Activated CD8-positive, alpha-beta memory T cell treated with anti-CD3 and anti-CD28 coated beads, Interleukin-2, amount 50 U/mL, for 4 hours (primary cell): Measurements from ENCODE around the gene AARS2.
"Not testable (repeated sequence)": the region's sequence is repeated elsewhere in the genome, so short reads cannot be mapped to it uniquely, and the experiment has no call there.

Experiments used
- DNase-seq: peaks from one replicate; pipeline ENCODE4 v3.0.0-alpha.2; 2020

AARS2 gene

DNA sequence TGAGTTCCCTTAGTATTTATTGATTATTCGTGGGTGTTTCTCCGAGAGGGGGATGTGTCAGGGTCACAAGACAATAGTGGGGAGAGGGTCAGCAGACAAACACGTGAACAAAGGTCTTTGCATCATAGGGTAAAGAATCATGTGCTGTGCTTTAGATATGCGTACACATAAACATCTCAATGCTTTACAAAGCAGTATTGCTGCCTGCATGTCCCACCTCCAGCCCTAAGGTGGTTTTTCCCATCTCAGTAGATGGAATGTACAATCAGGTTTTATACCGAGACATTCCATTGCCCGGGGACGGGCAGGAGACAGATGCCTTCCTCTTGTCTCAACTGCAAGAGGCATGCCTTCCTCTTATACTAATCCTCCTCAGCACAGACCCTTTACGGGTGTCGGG, 15.1 kb upstream of the AARS2 start:
- not testable (repeated sequence) for DNase-seq

DNA sequence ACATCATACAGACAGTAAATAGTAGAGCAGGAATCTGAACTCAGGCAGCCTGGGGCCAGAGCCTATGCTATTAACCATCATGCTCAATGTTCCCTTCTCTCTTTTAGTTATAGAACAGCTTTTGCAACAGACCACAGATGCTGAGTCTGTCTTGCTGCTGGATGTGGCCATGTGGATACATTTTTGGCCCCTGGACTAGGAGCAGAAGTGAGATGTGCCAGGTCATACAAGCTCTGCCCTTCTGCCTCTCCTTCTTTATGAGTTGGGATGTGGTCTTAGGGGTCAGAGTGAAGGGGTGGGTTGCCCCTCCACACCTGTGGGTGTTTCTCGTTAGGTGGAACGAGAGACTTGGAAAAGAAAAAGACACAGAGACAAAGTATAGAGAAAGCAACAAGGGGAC, 14.6 kb upstream of the AARS2 start:
- no peak for DNase-seq

GRCh38 chr6:44327096-44327495, 13.9 kb upstream of the AARS2 start:
- DNase-seq, result no peak

- DNase-seq, result no peak
These were observed 8.1 kb upstream of the AARS2 start for GRCh38 chr6:44321210-44321609.

DNA sequence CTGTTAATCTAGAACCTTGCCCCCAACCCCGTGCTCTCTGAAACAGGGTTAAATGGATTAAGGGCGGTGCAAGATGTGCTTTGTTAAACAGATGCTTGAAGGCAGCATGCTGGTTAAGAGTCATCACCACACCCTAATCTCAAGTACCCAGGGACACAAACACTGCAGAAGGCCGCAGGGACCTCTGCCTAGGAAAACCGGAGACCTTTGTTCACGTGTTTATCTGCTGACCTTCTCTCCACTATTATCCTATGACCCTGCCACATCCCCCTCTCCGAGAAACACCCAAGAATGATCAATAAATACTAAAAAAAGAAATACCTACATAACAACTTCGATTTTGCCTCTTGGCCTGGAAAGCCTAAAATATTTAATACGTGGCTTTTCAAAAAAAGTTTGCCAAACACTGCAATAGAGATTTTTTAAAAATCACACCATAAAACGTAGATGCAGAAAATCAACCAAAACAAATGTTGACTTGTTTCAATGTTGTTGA, 4.0 kb upstream of the AARS2 start:
- DNase-seq, result not testable (repeated sequence)

GRCh38 chr6:44316481-44316880, 3.3 kb upstream of the AARS2 start:
- no peak for DNase-seq

DNA sequence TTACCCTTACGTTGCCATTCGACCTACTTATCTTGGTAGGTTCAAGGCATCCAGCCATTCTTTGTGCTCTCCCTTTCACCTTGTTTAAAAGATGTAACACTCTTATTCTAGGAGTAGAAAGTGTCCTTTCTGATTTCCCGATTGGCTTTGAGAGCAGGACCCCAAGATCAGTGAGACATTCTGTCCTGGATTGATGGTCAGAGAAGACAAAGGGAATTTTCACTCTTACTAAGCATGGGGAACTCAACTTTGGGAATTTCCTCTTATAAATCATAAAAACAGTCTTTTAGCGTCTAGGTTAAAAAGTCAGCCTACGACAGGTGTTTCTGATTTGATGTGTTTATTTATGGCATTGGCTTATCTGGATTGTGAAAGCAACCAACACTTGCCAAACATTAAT, 2.8 kb upstream of the AARS2 start:
- DNase-seq, result no peak

DNA sequence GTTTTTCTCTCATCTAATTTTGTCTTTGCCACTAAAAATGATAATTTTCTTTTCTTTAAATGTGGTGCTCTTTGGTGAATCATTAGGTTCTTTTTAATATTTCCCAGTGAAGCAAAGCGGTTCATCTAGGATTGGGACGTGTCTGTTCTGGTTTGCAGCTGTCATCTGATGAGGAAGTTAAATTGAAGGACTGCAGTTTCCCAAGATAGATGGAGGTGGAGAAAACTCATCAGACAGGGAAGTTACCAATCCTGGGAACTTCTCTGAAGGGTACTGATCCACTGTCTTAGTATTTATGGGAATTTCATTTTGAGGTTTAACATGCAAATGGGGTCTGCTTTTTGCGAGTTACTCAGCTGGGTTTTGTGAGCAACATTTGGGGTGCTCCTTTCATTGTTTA, 2.4 kb upstream of the AARS2 start:
- no peak for DNase-seq

- not testable (repeated sequence) for DNase-seq
These were observed 1.5 kb upstream of the AARS2 start for GRCh38 chr6:44314657-44315056.

DNA sequence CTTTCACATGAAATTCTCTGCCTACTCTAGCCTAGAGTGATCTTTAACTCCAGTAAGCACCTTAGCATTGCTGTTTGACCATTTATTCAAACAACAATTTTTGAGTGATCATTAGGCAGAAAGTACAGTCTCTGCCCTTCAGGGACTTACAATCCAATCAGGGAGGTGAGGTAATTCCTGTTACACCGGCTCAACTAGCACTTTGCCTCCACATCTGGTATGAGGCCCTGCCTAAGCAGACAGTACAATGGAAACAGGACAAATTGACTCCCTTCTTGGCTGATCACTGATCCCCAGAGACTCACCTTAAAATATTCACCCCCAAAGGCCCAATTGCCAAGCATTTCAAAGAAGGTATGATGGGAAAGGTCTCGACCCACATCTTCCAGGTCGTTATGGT, 1.4 kb downstream of the AARS2 start:
- no peak for DNase-seq

- DNase-seq, result no peak
These were observed 1.8 kb downstream of the AARS2 start for GRCh38 chr6:44311304-44311703.

- no peak for DNase-seq
These were observed 2.9 kb downstream of the AARS2 start for GRCh38 chr6:44310241-44310640.

GRCh38 chr6:44309631-44310030, 3.5 kb downstream of the AARS2 start:
- DNase-seq, result no peak

- no peak for DNase-seq
These were observed 4.1 kb downstream of the AARS2 start for GRCh38 chr6:44309092-44309491.

GRCh38 chr6:44307217-44307616, 5.9 kb downstream of the AARS2 start:
- no peak for DNase-seq

GRCh38 chr6:44306710-44307109, 6.4 kb downstream of the AARS2 start:
- DNase-seq, result no peak

DNA sequence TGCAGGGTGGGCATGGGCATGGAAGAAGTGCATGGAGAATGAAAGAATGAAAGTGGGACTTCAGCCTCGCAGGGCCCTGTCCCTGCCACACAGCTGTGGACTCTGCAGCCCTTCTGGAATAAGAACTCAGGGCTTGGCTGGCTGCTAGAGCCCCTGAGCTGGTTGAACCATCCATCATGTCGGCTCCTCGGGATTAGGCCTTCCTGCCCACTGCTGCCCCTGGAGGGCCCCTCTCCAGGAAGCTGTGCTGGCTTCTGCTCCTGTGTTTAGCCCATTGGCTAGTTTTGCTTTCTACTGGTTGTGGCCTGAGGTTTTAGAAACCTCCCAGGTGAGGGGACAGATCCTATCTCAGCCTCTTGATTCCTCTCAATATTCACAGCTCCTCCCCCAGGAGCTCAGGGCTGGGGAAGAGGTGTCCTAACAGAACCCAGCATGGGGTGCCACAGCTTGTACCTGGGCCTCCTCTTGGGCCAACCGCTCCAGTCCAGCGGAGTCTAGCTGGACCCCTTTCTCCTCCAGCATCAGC, 7.9 kb downstream of the AARS2 start:
- DNase-seq, result no peak

GRCh38 chr6:44304282-44305199, 8.6 kb downstream of the AARS2 start:
- DNase-seq, result peak; percentile 51

- no peak for DNase-seq
These were observed 9.3 kb downstream of the AARS2 start for GRCh38 chr6:44303842-44304241.

GRCh38 chr6:44302856-44303255, 10.3 kb downstream of the AARS2 start:
- no peak for DNase-seq

GRCh38 chr6:44301782-44302564, 11.2 kb downstream of the AARS2 start:
- DNase-seq, result no peak

DNA sequence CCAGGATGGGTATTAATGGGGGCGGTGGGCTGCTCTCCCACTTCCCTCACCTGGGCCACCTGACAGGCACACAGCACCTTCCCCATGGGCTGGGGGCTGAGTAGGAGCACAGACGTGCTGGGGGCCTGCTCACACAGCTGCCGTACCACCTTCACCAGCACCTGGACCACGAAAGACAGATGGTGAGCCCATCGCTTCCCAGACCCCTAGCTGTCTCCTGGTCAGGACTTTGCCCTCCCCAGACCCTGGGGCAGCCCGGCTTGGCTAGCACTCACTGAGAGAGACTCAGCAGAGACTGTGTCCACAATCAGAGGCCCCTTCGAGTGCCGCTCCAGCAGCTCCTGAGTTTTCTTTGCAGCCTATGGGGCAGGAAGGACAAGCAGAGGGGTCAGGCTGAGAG, 12.0 kb downstream of the AARS2 start:
- no peak for DNase-seq

DNA sequence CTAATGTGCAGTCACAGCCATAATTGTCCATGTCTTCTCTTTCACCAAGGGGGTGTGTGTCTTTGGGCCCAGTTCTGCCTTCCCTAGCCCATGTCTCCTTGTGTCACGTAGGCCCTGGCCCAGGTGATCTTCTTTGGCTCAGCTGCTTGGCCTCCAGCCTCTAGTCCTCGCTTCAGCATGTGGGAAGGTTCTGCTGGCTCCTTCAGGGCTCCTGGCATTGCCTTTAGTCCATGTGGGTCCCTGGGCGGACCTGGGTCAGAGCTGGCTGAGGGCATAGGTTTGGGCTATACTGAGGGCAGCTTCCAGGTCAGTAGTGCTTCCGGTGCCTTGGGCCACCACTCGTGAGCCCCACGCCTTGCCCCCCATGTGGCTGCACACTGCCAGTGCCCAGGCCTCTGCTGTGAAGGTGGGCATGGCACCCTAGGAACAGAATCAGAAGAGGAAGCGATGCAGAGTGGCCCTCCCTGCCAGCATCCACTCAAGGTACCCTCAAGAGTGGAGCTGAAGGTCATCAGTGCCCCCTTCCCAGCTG, 12.8 kb downstream of the AARS2 start:
- no peak for DNase-seq
